Measurements from ENCODE around the gene THSD7B.

- TF ChIP-seq RARB (CRISPR knock-in tag; IDR thresholded peaks at IDR 0.05) (no peak), BACH2 (CRISPR knock-in tag; IDR thresholded peaks at IDR 0.05; ENCODE audit: borderline replicate concordance) (no peak), PATZ1 (CRISPR knock-in tag; IDR thresholded peaks at IDR 0.05; ENCODE audit: borderline replicate concordance) (no peak), CSDC2 (CRISPR knock-in tag; IDR thresholded peaks at IDR 0.05) (no peak), SNAI2 (CRISPR knock-in tag; IDR thresholded peaks at IDR 0.05) (no peak), CSRNP3 (CRISPR knock-in tag; IDR thresholded peaks at IDR 0.05) (no peak), POU6F1 (CRISPR knock-in tag; IDR thresholded peaks at IDR 0.05; ENCODE audit: borderline replicate concordance, low read depth) (no peak), CREB5 (CRISPR knock-in tag; IDR thresholded peaks at IDR 0.05; ENCODE audit: low read depth) (no peak), ARNTL (CRISPR knock-in tag; IDR thresholded peaks at IDR 0.05; ENCODE audit: borderline replicate concordance, low read depth) (no peak), GLIS3 (CRISPR knock-in tag; IDR thresholded peaks at IDR 0.05) (no peak)
Observed at GRCh38 chr2:137715731-137716191, 950.4 kb downstream of the THSD7B start.

All from SK-N-SH treated with all-trans-retinoic acid at 6 μM for 48 hours (cell line).